ENCODE results near the gene ADH4.
A peak's percentile ranks its signal among the peaks of the same experiment; 100 is the strongest.
"Not testable (repeated sequence)": the region's sequence is repeated elsewhere in the genome, so short reads cannot be mapped to it uniquely, and the experiment has no call there.

ADH4 gene

GRCh38 chr4:99099311-99099710 lies 44.8 kb downstream of the ADH4 start:
- Histone ChIP-seq H3K4me1 (ENCODE audit: insufficient read depth, poor library complexity, severe bottlenecking) (no peaks in the 10 kb centered on the region), H3K27me3 (ENCODE audit: insufficient read depth, poor library complexity, severe bottlenecking) (no peaks in the 10 kb centered on the region), H3K27ac (ENCODE audit: poor library complexity, severe bottlenecking) (no peak overlapping the region), H3K9me3 (ENCODE audit: severe bottlenecking) (no peaks in the 10 kb centered on the region), H3K36me3 (ENCODE audit: low read depth) (no peaks in the 10 kb centered on the region), H3K4me3 (ENCODE audit: severe bottlenecking) (no peak overlapping the region)
- TF ChIP-seq CTCF (IDR thresholded peaks at IDR 0.05; ENCODE audit: poor library complexity, severe bottlenecking), result no peak
- ATAC-seq (ENCODE audit: low read depth) (no peak), DNase-seq (ENCODE audit: low spot score) (no peak)

GRCh38 chr4:99091841-99092240 lies 52.3 kb downstream of the ADH4 start:
- Histone ChIP-seq H3K27ac (ENCODE audit: poor library complexity, severe bottlenecking) (peak overlapping the region; percentile 78), H3K4me1 (ENCODE audit: insufficient read depth, poor library complexity, severe bottlenecking) (peaks cover 25% of the 10 kb centered on the region)
- H3K36me3 ChIP-seq (ENCODE audit: low read depth); H3K27me3 ChIP-seq (ENCODE audit: insufficient read depth, poor library complexity, severe bottlenecking); H3K9me3 ChIP-seq (ENCODE audit: severe bottlenecking); ATAC-seq (ENCODE audit: low read depth); H3K4me3 ChIP-seq (ENCODE audit: severe bottlenecking); DNase-seq (ENCODE audit: low spot score): not testable (repeated sequence)

GRCh38 chr4:99091216-99091575 lies 52.9 kb downstream of the ADH4 start:
- ATAC-seq (ENCODE audit: low read depth) (no peak), DNase-seq (ENCODE audit: low spot score) (no peak)
- H3K36me3 ChIP-seq (ENCODE audit: low read depth), result peaks cover 4% of the 10 kb centered on the region
- H3K27me3 ChIP-seq (ENCODE audit: insufficient read depth, poor library complexity, severe bottlenecking), result no peaks in the 10 kb centered on the region
- H3K4me3 ChIP-seq (ENCODE audit: severe bottlenecking), result no peak overlapping the region
- H3K27ac ChIP-seq (ENCODE audit: poor library complexity, severe bottlenecking), result peak overlapping the region; percentile 78
- no peak for TF ChIP-seq CTCF (IDR thresholded peaks at IDR 0.05; ENCODE audit: poor library complexity, severe bottlenecking)
- H3K9me3 ChIP-seq (ENCODE audit: severe bottlenecking), result peaks cover 3% of the 10 kb centered on the region
- peaks cover 25% of the 10 kb centered on the region for H3K4me1 ChIP-seq (ENCODE audit: insufficient read depth, poor library complexity, severe bottlenecking)

DNA sequence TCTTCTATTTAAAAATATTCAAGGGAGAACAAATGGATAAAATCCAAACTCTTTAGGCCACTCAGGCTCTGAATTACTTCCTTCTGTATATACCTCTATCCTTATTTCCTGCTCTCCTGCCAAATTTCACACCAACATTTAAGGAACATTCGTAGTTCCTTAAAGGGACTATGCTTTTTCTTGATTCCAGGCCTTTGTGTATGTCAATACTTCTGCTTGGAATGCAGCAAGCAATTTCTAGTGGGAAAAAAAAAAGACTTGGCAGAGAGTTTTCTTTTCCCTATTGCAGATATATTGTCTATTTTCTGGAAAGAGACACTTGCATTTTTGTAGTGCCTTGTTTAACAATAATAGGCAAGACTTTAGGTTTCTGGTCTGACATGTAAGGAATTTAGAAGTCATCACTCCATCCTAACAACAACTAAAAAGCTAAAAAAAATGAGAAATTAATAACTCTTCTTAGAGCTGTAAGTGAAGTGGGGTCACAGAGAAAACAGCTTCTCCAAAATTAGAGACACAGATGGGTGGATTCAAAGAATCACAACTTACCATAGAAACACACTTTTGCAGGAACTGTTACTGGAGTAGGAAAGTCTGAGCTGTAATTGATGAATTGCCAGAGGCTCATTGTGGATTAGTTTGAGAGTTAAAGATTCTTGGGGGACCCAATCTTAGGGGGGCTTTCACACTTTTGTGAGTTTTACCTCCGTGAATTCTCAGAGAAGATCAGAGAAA lies 53.4 kb downstream of the ADH4 start:
- ATAC-seq (ENCODE audit: low read depth), result no peak
- peaks cover 25% of the 10 kb centered on the region for H3K4me1 ChIP-seq (ENCODE audit: insufficient read depth, poor library complexity, severe bottlenecking)
- no peaks in the 10 kb centered on the region for H3K27me3 ChIP-seq (ENCODE audit: insufficient read depth, poor library complexity, severe bottlenecking)
- peak overlapping the region; percentile 78 for H3K27ac ChIP-seq (ENCODE audit: poor library complexity, severe bottlenecking)
- peaks cover 5% of the 10 kb centered on the region for H3K36me3 ChIP-seq (ENCODE audit: low read depth)
- TF ChIP-seq CTCF (IDR thresholded peaks at IDR 0.05; ENCODE audit: poor library complexity, severe bottlenecking), result no peak
- no peak for DNase-seq (ENCODE audit: low spot score)
- H3K4me3 ChIP-seq (ENCODE audit: severe bottlenecking), result peak overlapping the region; percentile 48
- H3K9me3 ChIP-seq (ENCODE audit: severe bottlenecking), result peaks cover 3% of the 10 kb centered on the region

GRCh38 chr4:99088481-99089365 lies 55.4 kb downstream of the ADH4 start, which contains the start of gene ADH5:
ADH5 (minus strand) TSS chr4:99088788; CDS start chr4:99088700, 88 bp downstream.
- Histone ChIP-seq H3K27ac (ENCODE audit: poor library complexity, severe bottlenecking) (peak within 1 kb of the TSS; percentile 78), H3K9me3 (ENCODE audit: severe bottlenecking) (peaks cover 3% of the 10 kb centered on the region), H3K4me1 (ENCODE audit: insufficient read depth, poor library complexity, severe bottlenecking) (peaks cover 25% of the 10 kb centered on the region), H3K4me3 (ENCODE audit: severe bottlenecking) (peak within 1 kb of the TSS; percentile 48), H3K36me3 (ENCODE audit: low read depth) (peaks cover 25% of the 10 kb centered on the region), H3K27me3 (ENCODE audit: insufficient read depth, poor library complexity, severe bottlenecking) (no peaks in the 10 kb centered on the region)
- DNase-seq (ENCODE audit: low spot score) (peak; percentile 82), ATAC-seq (ENCODE audit: low read depth) (peak; percentile 82)
- no peak for TF ChIP-seq CTCF (IDR thresholded peaks at IDR 0.05; ENCODE audit: poor library complexity, severe bottlenecking)

Measured in RWPE2 (cell line).